ENCODE results near the gene SLC9B1. TPM values are rescaled to one million over a fixed set of nuclear protein-coding genes. Genes with fewer than 3 reads are reported as not detected.
"Not testable (repeated sequence)": the region's sequence is repeated elsewhere in the genome, so short reads cannot be mapped to it uniquely, and the experiment has no call there.

Gene SLC9B1
- total and polyA plus RNA-seq, 2 experiments from 2014 or later: 0.51 TPM; not detected in 1

- Histone ChIP-seq H3K9ac (no peak overlapping the region), H3K27ac (no peak overlapping the region), H3K9me3 (ENCODE audit: low read depth) (no peaks in the 10 kb centered on the region), H3K36me3 (ENCODE audit: low read depth) (no peaks in the 10 kb centered on the region), H2AFZ (no peak overlapping the region), H3F3A (ENCODE audit: insufficient read depth) (no peaks in the 10 kb centered on the region), H3K4me1 (ENCODE audit: insufficient read depth) (no peaks in the 10 kb centered on the region), H3K4me3 (no peak overlapping the region), H4K20me1 (ENCODE audit: insufficient read depth) (no peaks in the 10 kb centered on the region), H3K9me2 (ENCODE audit: insufficient read depth) (no peaks in the 10 kb centered on the region), H3K4me2 (ENCODE audit: unreplicated experiment) (no peak overlapping the region), H3K27me3 (replicated peaks; ENCODE audit: insufficient read depth) (no peaks in the 10 kb centered on the region), H3K79me2 (ENCODE audit: insufficient read depth) (no peaks in the 10 kb centered on the region)
- DNase-seq: no peak
- 93 to 100% methylated on average over 1 of the region's 1 CpG for WGBS, 2 experiments (ENCODE audit: low coverage in 1 of 2, low lambda C conversion rate in 2 of 2, missing lambda C conversion rate in 2 of 2)
- in situ Hi-C loops (cut with MboI): no loop called here
- no peak for TF ChIP-seq EZH2 (IDR thresholded peaks at IDR 0.05; ENCODE audit: insufficient read depth, poor library complexity, severe bottlenecking)
- TF ChIP-seq EZH2phosphoT487 (IDR thresholded peaks at IDR 0.05; ENCODE audit: insufficient read depth, low read depth): no peak
Measured at GRCh38 chr4:102988429-102989020, 31.0 kb downstream of the SLC9B1 start.

GRCh38 chr4:102981005-102981404 is 38.5 kb downstream of the SLC9B1 start:
- no peak for DNase-seq
- Histone ChIP-seq H3K9ac (no peak overlapping the region), H3F3A (ENCODE audit: insufficient read depth) (no peaks in the 10 kb centered on the region), H2AFZ (no peak overlapping the region), H3K4me2 (ENCODE audit: unreplicated experiment) (no peak overlapping the region), H3K27ac (no peak overlapping the region), H3K9me2 (ENCODE audit: insufficient read depth) (no peaks in the 10 kb centered on the region), H4K20me1 (ENCODE audit: insufficient read depth) (no peaks in the 10 kb centered on the region), H3K27me3 (replicated peaks; ENCODE audit: insufficient read depth) (no peaks in the 10 kb centered on the region), H3K9me3 (ENCODE audit: low read depth) (no peaks in the 10 kb centered on the region), H3K79me2 (ENCODE audit: insufficient read depth) (no peaks in the 10 kb centered on the region), H3K4me3 (no peak overlapping the region), H3K36me3 (ENCODE audit: low read depth) (no peaks in the 10 kb centered on the region), H3K4me1 (ENCODE audit: insufficient read depth) (no peaks in the 10 kb centered on the region)
- no peak for TF ChIP-seq EZH2phosphoT487 (IDR thresholded peaks at IDR 0.05; ENCODE audit: insufficient read depth, low read depth)
- TF ChIP-seq EZH2 (IDR thresholded peaks at IDR 0.05; ENCODE audit: insufficient read depth, poor library complexity, severe bottlenecking): no peak
- WGBS, 2 experiments (ENCODE audit: low coverage in 1 of 2, low lambda C conversion rate in 2 of 2, missing lambda C conversion rate in 2 of 2): 78 to 85% methylated on average over 2 of the region's 2 CpGs
- in situ Hi-C loops (cut with MboI): no loop called here

GRCh38 chr4:102961813-102962212 is 57.7 kb downstream of the SLC9B1 start:
- H3K4me2 ChIP-seq (ENCODE audit: unreplicated experiment); H3K4me3 ChIP-seq; H3K36me3 ChIP-seq (ENCODE audit: low read depth); H3K9ac ChIP-seq; H3K4me1 ChIP-seq (ENCODE audit: insufficient read depth); H4K20me1 ChIP-seq (ENCODE audit: insufficient read depth); H3F3A ChIP-seq (ENCODE audit: insufficient read depth); H3K27ac ChIP-seq; H3K9me2 ChIP-seq (ENCODE audit: insufficient read depth); H3K79me2 ChIP-seq (ENCODE audit: insufficient read depth); H3K27me3 ChIP-seq (replicated peaks; ENCODE audit: insufficient read depth); H2AFZ ChIP-seq; DNase-seq; in situ Hi-C loops (cut with MboI); H3K9me3 ChIP-seq (ENCODE audit: low read depth): not testable (repeated sequence)
- 38 to 52% methylated on average over 2 of the region's 2 CpGs for WGBS, 2 experiments (ENCODE audit: low coverage in 1 of 2, low lambda C conversion rate in 2 of 2, missing lambda C conversion rate in 2 of 2)

- no peak overlapping the region for H2AFZ ChIP-seq
- no peaks in the 10 kb centered on the region for H4K20me1 ChIP-seq (ENCODE audit: insufficient read depth)
- no peak for TF ChIP-seq EZH2phosphoT487 (IDR thresholded peaks at IDR 0.05; ENCODE audit: insufficient read depth, low read depth)
- TF ChIP-seq EZH2 (IDR thresholded peaks at IDR 0.05; ENCODE audit: insufficient read depth, poor library complexity, severe bottlenecking): no peak
- no peak overlapping the region for H3K4me2 ChIP-seq (ENCODE audit: unreplicated experiment)
- no peak overlapping the region for H3K27ac ChIP-seq
- WGBS, 2 experiments (ENCODE audit: low coverage in 1 of 2, low lambda C conversion rate in 2 of 2, missing lambda C conversion rate in 2 of 2): 15 to 18% methylated on average over 3 of the region's 3 CpGs
- in situ Hi-C loops (cut with MboI): no loop called here
- H3K9ac ChIP-seq: no peak overlapping the region
- no peaks in the 10 kb centered on the region for H3K79me2 ChIP-seq (ENCODE audit: insufficient read depth)
- no peaks in the 10 kb centered on the region for H3K36me3 ChIP-seq (ENCODE audit: low read depth)
- H3K27me3 ChIP-seq (replicated peaks; ENCODE audit: insufficient read depth): no peaks in the 10 kb centered on the region
- no peaks in the 10 kb centered on the region for H3K4me1 ChIP-seq (ENCODE audit: insufficient read depth)
- no peak overlapping the region for H3K4me3 ChIP-seq
- H3F3A ChIP-seq (ENCODE audit: insufficient read depth): no peaks in the 10 kb centered on the region
- DNase-seq: no peak
- H3K9me2 ChIP-seq (ENCODE audit: insufficient read depth): no peaks in the 10 kb centered on the region
- H3K9me3 ChIP-seq (ENCODE audit: low read depth): no peaks in the 10 kb centered on the region
Measured at GRCh38 chr4:102959496-102959895, 60.0 kb downstream of the SLC9B1 start.

GRCh38 chr4:102945066-102945465 is 74.4 kb downstream of the SLC9B1 start:
- in situ Hi-C loops (cut with MboI): no loop called here
- DNase-seq: no peak
- Histone ChIP-seq H3F3A (ENCODE audit: insufficient read depth) (no peaks in the 10 kb centered on the region), H3K27ac (no peak overlapping the region), H3K27me3 (replicated peaks; ENCODE audit: insufficient read depth) (no peaks in the 10 kb centered on the region), H3K9ac (no peak overlapping the region), H3K9me3 (ENCODE audit: low read depth) (no peaks in the 10 kb centered on the region), H2AFZ (no peak overlapping the region), H3K9me2 (ENCODE audit: insufficient read depth) (0 out of 2 replicates have a peak, but pooled peaks cover 4% of the 10 kb centered on the region), H3K36me3 (ENCODE audit: low read depth) (no peaks in the 10 kb centered on the region), H3K4me1 (ENCODE audit: insufficient read depth) (no peaks in the 10 kb centered on the region), H3K4me3 (no peak overlapping the region), H3K4me2 (ENCODE audit: unreplicated experiment) (no peak overlapping the region), H3K79me2 (ENCODE audit: insufficient read depth) (no peaks in the 10 kb centered on the region), H4K20me1 (ENCODE audit: insufficient read depth) (no peaks in the 10 kb centered on the region)
- WGBS, 2 experiments (ENCODE audit: low coverage in 1 of 2, low lambda C conversion rate in 2 of 2, missing lambda C conversion rate in 2 of 2): 36 to 41% methylated on average over 3 of the region's 3 CpGs
- TF ChIP-seq EZH2phosphoT487 (IDR thresholded peaks at IDR 0.05; ENCODE audit: insufficient read depth, low read depth): no peak
- TF ChIP-seq EZH2 (IDR thresholded peaks at IDR 0.05; ENCODE audit: insufficient read depth, poor library complexity, severe bottlenecking): no peak

GRCh38 chr4:102938063-102938462 is 81.4 kb downstream of the SLC9B1 start:
- H3K9me3 ChIP-seq (ENCODE audit: low read depth); H3K9ac ChIP-seq; H3K4me3 ChIP-seq; H3K36me3 ChIP-seq (ENCODE audit: low read depth); in situ Hi-C loops (cut with MboI); H2AFZ ChIP-seq; H4K20me1 ChIP-seq (ENCODE audit: insufficient read depth); H3F3A ChIP-seq (ENCODE audit: insufficient read depth); H3K27ac ChIP-seq; H3K4me2 ChIP-seq (ENCODE audit: unreplicated experiment); H3K9me2 ChIP-seq (ENCODE audit: insufficient read depth); H3K27me3 ChIP-seq (replicated peaks; ENCODE audit: insufficient read depth); H3K4me1 ChIP-seq (ENCODE audit: insufficient read depth); DNase-seq; H3K79me2 ChIP-seq (ENCODE audit: insufficient read depth): not testable (repeated sequence)
- WGBS, 2 experiments (ENCODE audit: low coverage in 1 of 2, low lambda C conversion rate in 2 of 2, missing lambda C conversion rate in 2 of 2): 59 to 60% methylated on average over 2 of the region's 2 CpGs
